GM10847 (cell line): ENCODE measurements around the gene MRPS27.

Experiments used
- POLR2A ChIP-seq: IDR thresholded peaks from 2 replicates; pipeline ENCODE4 v1.6.1; 2011; ENCODE audit not compliant: insufficient read length; ENCODE audit errors: extremely low read depth

The MRPS27 gene

DNA sequence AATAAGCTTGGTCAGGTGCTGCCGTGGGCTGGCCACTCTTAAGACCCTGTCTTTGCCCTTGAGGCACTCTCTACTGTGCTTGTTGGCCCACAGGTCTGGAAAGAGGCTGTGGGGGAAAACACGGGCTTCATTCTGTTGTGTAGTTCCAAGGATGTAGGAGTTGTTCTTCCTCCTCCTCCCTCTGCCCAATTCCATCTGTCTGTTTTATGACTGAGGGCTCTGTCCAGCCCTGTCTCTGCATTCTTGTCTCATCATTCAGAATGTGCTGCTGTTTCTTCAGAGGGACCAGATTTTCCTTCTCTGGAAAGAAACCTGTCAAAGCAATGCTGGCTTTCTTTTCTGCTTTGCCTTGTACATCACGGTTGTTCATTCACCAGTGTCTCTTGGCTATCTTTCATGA lies 128.6 kb downstream of the MRPS27 start:
- no peak for TF ChIP-seq POLR2A

DNA sequence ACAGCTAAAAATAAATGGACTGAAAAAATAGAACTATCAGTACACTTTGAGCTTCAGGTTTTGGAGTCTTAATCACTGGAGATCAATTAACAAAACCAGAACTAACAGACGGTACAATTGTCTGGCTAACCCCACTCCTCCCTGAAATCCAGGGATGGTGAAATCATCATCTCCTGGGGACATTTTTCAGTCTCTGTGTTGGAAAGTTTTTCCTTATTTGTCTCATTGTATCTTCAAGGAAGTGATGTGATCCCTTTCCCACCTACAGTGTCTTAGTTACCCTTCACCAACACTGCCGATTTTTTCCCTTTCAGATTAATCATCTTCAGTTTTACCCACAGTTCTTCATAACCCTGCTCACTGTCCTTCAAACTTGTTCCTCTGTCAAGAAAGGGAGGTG lies 130.9 kb downstream of the MRPS27 start:
- no peak for TF ChIP-seq POLR2A

DNA sequence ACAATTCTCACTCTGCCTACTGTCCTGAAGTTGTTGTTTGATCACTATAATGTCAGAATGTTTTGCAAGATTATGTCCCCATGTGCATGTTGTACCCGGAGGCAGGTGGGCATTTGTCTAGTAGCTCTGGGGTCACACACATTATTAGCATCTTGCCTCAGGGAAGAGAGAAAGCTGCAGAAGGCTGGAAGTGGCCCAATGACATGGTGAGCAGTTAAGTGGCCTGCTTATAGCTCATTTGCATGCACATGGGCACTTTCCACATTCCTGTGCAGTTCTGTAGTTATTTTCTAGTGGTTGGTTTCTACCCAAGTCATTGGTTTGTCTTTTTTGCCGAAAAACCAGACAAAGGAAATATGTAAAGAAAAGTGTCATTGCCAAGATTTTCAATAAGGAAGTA lies 131.9 kb downstream of the MRPS27 start:
- no peak for TF ChIP-seq POLR2A

DNA sequence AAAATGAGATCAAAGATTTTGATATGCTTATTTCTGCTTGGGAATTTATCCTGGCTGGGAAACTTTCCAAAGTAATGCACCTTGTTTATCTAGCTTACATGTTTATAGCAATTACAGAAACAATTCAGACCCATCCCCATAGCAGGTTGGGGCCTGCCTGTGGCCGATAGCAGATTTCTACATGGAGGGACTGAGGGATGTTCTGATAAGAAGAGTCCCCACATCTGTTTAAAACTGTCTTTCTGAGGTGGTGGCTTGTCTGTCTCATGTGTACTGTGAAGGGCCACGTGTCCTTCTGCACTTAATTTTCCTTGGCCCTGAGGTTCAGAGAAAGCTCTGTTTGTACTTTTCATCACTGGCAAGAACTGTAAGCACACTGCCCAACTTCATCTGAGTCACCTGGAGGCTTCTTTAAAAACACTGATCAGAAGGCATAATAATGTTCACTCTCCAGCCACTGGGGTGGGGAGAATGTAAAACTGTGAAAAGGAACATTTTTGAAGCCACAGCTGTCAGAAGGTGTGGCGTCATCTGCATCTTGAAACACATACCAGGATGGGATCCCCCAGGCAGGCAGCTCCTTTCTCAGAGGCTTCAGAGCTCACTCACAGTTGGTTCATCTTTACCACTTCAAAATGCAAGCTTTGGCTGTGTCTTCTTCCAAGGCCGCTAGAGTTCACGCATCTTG lies 132.5 kb downstream of the MRPS27 start:
- TF ChIP-seq POLR2A: no peak

DNA sequence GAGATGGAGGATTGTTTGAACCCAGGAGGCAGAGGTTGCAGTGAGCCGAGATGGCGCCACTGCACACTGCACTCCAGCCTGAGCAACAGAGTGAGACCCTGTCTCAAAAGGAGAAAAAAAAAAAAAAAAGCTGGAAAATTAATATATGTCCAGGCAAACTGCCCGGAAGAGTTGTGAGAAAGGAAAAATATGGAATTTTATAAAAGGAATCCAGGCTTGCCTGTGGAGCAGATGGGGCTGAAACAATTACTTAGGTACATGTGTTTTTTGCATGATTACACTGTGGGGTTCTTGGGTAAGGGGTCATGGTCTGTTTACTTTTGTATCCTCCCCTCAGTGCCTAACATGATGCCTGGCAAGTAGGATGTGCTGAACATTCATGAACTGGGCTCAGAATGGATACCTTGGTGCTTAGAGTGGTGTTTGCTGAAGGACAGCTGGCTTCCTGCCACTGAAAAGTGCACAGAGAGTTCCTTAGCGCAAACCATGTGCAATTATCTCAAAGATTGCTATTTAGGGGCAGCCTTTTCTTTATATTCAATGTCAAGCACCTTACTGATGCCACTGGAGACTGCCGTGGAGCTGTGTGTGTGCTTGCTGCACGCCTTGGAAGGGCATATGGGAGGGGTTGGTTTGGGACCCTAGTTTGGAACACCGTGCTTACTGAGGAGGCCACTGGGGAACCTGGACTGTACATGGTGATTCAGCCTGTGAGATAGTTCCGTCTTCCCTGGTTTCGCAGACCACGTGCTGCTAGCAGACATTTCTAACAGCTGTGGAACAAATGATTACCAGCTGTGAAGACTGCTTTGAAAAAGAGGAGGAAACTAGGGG lies 134.3 kb downstream of the MRPS27 start:
- TF ChIP-seq POLR2A: no peak

DNA sequence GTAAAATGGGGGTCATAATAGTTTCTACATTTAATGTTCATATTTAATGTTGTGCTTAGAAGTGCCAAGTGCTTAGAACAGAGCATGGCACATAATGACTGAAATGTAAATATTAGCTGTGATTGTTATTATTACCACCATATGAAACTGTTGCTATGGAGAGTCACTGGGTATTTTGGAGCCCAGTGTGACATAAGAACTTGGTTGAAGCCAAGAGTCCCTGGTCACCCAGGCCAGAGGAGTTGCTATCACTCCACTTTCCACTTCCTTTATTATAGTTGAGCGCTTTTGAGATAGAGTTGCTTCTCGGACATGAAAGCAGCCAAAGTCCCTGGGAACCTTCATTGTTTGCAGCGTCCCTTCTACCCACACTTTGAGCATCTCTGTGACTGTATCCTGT lies 135.6 kb downstream of the MRPS27 start:
- TF ChIP-seq POLR2A: no peak

DNA sequence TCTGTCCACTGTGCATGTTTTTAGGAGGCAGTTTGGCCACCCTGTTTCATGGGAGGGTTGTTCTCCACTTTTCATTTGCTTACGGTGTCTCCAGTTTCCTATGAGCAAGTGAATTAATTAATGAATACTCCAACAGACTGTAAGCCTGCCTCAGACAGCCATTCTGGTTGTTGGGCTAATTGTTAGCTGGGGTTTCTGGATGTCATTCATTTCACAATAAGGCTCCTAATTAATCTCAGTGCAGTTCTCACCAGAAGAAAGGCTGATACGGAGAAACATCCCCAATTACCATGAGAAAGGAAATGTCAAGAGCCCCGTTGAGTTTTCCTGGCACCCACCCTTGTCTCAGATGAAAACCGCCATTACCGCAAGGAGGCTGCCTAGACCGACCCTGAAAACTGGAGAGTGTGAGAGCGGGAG lies 136.9 kb downstream of the MRPS27 start:
- TF ChIP-seq POLR2A: no peak

DNA sequence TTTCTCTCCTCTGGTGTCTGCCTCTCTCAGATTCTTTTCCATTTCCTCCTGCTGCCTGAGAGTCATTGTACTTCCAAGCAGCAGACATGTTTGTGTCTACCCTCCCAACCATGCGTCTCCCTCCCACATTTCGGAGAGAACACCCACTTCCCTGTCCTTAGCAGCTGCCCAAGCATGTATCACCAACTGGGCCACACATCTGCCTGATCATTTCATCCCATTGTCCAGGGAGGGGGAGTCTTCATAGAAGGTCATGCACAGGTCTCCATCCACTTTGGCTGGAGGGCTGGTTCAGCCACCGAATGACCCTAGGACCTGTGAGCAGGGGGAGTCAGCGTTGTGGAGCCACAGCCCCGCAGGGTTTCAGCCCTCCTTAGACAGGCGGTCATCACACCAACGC lies 137.4 kb downstream of the MRPS27 start:
- TF ChIP-seq POLR2A: no peak

DNA sequence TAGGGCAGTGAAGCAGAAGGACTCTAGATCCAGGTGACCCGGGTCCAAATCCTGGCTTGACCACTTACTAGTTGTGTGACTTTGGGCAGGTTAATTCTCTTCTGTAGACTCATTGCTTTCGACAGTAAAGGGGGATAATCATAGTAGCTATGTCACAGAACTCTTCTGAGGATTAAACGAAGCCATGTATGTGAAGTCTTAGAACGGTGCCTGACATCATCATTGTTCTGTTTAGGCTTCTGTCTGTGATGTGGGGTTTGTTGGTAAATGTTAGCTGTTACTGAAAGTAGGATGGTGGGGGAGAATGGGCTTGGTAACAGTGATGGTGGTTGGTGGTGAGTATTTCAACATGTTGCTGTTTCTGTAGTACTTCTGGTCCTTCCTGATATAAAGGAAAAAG lies 139.1 kb downstream of the MRPS27 start:
- no peak for TF ChIP-seq POLR2A

DNA sequence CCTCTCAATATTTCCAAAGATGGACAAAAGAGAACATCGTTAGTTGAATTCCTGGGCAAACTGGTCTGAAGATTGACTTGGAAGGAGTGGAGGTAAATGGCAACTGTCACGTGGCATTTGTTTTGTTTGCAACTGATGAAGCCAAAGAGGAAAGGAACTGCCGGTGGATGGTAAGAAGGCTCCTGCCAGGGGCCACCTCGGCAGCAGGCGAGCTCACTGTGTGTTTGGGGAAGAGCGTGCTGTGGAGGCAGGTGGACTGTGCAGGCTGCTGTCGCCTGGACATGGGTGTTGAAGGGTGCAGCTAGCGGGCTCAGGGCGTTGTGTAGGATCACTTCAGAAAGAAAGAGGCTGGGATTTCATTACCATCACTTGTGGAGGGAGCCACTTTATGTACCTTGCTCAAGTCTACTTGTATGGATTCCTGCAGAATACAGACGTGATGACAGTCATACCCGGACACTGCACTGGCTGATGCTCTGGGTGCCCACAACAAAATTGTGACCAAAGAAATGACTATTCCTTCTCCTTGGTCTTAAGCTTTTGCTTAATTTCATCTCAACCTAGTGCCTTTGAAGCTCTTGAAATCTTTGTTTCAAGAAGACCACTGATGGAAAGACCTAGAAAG lies 140.1 kb downstream of the MRPS27 start:
- no peak for TF ChIP-seq POLR2A

DNA sequence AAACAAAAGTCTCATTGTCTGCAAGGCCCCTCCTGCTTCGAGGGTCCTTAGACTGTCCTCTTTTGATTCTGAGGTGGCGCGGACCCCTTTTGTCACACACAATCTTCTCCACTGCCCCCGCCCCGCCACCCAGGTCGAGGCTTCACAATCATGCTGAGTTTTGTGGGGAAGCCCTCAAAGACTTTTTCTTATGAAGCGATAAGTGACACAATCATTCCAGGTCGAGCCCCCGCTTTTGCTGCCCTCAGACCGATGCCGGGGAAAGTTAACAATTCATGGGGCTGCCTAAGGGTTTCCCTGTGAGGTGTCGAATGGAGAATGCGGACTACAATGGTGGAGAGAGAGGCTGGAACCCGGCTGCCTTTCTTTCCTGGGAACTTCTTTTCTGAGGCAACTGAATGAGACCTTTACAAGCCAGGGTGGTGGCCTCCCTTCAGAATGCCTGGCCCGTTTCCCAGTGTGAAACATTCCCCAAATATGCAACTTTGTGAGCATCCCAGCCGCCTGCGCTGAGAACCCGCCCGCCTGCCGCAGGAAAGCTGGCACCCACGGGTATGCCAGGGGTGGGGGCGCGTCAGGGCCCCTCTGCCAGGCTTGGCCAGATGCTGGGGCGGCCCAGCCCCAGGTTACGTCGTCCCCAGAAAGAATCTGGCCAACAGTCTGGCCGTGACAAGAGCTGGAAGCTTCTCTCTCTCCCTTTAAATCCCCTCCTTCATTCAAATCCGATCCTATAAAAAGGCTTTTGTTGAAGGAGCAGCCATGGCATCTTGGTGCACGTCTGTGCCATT lies 140.8 kb downstream of the MRPS27 start:
- no peak for TF ChIP-seq POLR2A

DNA sequence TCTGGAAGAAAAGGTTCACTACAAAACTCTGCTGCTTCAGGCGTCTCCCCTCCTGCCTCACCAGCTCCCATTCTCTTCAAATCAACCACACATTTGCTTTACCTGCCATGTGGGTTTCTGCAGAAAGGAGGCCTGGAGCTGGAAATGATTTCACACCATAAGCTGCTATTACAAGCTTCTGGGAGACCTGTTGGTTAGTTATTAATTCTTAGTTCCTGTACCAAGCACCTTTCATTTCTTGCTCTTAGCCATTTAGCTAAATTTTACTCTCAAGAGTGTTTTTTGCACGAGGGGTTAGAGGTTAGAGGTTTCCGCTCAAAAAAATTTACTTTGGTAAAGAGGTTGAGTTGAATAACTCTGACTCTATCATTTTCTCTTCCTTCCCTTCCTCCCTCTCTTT lies 142.5 kb downstream of the MRPS27 start:
- no peak for TF ChIP-seq POLR2A

DNA sequence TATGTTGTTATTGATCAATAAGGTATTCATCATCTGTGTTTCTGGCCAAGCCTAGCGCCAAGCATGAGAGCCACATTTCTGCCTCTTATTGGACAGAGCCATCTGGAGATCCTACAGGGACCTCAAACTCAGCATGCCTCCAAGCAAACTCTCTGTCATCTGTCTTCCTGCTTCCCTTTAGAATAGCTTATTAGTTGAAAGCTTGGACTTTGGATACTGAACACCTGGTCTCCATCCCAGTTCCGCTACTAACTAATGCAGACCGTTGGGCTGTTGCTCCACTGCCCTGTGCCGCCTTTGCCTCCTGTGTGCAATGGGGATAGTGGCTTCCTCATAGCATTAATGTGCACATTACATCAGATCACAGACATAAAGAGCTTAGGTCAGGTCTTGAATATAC lies 147.3 kb downstream of the MRPS27 start:
- TF ChIP-seq POLR2A: no peak

DNA sequence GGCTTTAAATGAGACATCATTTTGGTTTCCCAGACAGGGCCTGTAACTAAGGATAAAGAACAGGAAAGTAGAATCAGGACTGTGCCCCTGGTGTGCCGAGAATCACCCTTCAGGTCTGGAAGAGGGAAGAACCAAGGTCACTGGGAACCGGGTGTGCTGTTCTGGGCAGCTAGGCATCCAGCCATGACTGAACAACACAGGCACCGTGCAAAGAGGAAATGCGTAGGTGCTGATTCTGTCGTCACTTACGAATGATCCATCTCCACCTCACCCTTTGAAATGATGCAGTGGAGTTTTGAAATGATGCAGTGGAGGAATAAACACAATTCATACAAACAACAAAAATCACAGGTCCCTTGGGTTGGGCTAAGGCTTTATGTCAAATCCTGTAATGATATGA lies 148.4 kb downstream of the MRPS27 start:
- TF ChIP-seq POLR2A: no peak

DNA sequence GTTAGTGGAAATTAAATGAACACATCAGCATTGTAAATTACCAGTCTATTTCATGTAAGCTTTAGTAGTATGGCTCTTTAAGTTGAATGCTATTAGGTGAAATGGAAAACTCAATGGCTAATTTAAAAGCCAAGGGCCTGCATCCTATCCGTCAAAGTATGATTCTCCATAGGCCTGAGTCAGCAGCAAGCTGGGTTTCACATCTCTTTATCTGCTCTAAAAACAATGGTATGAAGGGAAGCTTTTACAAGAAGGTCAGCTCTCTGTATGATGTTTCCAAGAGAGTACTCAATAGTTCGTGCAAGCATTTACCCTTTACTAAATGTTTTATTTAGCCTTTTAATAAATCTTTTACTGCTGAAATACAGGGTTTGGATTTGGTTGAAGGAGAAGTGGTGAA lies 149.9 kb downstream of the MRPS27 start:
- no peak for TF ChIP-seq POLR2A
